Suprapubic skin (tissue), 4 donors: ENCODE results near the gene CBFA2T2. TPM values are rescaled to one million over a fixed set of nuclear protein-coding genes. Genes with fewer than 3 reads are reported as not detected.

Experiments
- DNase-seq, 2 donors: peaks; one replicate each; pipeline ENCODE4 v3.0.0-alpha.2; 2019; ENCODE audit warnings: low spot score in 2 of 2
- H3K27ac ChIP-seq: fragments of 200-600 bp; sonication (generic); one replicate; pipeline ENCODE4 v1.5.1; 2019
- H3K27me3 ChIP-seq: fragments of 200-600 bp; sonication (generic); one replicate; pipeline ENCODE4 v1.5.1; 2019
- H3K36me3 ChIP-seq: fragments of 200-600 bp; sonication (generic); one replicate; pipeline ENCODE4 v1.5.1; 2019
- H3K4me1 ChIP-seq: fragments of 200-600 bp; sonication (generic); one replicate; pipeline ENCODE4 v1.5.1; 2019
- H3K4me3 ChIP-seq: fragments of 200-600 bp; sonication (generic); one replicate; pipeline ENCODE4 v1.5.1; 2019; ENCODE audit warnings: mild to moderate bottlenecking
- H3K9me3 ChIP-seq: fragments of 200-600 bp; sonication (generic); one replicate; pipeline ENCODE4 v1.5.1; 2019
- EP300 ChIP-seq: sonication (generic); formaldehyde crosslinking; IDR thresholded peaks from one replicate; pipeline ENCODE4 v1.6.1; 2017; ENCODE audit warnings: antibody characterized with exemption
- POLR2A ChIP-seq, 2 donors: fragments of 450-650 bp; IDR thresholded peaks; one replicate each; pipeline ENCODE4 v1.6.1; 2017; ENCODE audit warnings: antibody characterized with exemption in 2 of 2, mild to moderate bottlenecking in 2 of 2, moderate library complexity in 2 of 2
- POLR2AphosphoS5 ChIP-seq, 3 donors: sonication (generic); formaldehyde crosslinking; IDR thresholded peaks; one replicate each; pipeline ENCODE4 v1.6.1; 2017; ENCODE audit warnings: antibody characterized with exemption in 3 of 3
- WGBS: methylation state at CpG from one replicate; pipeline ENCODE4 v1.1.5; 2018; 5-methylcytosine and 5-hydroxymethylcytosine counted together
- total RNA-seq, 4 donors: library from RNA; depleted of rRNA; stranded (reverse); fragments of >200 nt; gene quantifications; one replicate each; pipeline ENCODE4 v1.1.0, GENCODE V29; 2016
- TF ChIP-seq, protein P1 (sequence below), 2 donors: fragments of 200-600 bp in 1 of 2; fragments of 450-650 bp in 1 of 2; sonication (generic) in 1 of 2; IDR thresholded peaks; one replicate each; pipeline ENCODE4 v1.5.1; 2016 to 2019; ENCODE audit warnings: antibody characterized with exemption in 2 of 2, mild to moderate bottlenecking in 1 of 2, moderate library complexity in 1 of 2

Gene CBFA2T2
- total RNA-seq, 4 donors from 2014 or later: 20.9 to 36.7 (median 26.1) TPM

DNA sequence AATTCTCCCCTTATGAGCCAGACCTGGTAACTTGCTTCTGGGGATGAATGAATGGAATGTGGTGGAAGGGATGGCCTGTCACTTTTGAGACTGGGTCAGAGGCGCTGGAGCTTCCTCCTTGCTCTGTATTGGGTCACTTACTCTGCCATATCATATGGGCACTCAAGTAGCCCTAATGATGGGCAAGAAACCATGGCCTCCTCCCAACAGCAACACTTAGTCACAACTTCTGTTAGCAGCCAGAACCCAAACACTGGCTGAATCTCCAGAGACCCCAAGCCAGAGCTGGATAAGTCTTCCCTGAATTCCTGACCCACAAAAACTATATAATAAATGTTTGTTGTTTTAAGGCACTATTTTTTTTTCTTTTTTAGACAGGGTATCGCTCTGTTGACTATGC is 190.8 kb downstream of the CBFA2T2 start:
- TF ChIP-seq POLR2AphosphoS5 (IDR thresholded peaks at IDR 0.05): no peak
- no peak for TF ChIP-seq EP300
- TF ChIP-seq POLR2A (IDR thresholded peaks at IDR 0.05): no peak
- TF ChIP-seq, protein P1, sequence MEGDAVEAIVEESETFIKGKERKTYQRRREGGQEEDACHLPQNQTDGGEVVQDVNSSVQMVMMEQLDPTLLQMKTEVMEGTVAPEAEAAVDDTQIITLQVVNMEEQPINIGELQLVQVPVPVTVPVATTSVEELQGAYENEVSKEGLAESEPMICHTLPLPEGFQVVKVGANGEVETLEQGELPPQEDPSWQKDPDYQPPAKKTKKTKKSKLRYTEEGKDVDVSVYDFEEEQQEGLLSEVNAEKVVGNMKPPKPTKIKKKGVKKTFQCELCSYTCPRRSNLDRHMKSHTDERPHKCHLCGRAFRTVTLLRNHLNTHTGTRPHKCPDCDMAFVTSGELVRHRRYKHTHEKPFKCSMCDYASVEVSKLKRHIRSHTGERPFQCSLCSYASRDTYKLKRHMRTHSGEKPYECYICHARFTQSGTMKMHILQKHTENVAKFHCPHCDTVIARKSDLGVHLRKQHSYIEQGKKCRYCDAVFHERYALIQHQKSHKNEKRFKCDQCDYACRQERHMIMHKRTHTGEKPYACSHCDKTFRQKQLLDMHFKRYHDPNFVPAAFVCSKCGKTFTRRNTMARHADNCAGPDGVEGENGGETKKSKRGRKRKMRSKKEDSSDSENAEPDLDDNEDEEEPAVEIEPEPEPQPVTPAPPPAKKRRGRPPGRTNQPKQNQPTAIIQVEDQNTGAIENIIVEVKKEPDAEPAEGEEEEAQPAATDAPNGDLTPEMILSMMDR (IDR thresholded peaks at IDR 0.05): no peak
- WGBS: 85% methylated on average over 2 of the region's 2 CpGs
- no peaks in the 10 kb centered on the region for H3K27me3 ChIP-seq
- H3K4me1 ChIP-seq: peaks cover 35% of the 10 kb centered on the region
- H3K9me3 ChIP-seq: no peaks in the 10 kb centered on the region
- DNase-seq: no peak
- H3K4me3 ChIP-seq: no peak overlapping the region
- H3K36me3 ChIP-seq: no peaks in the 10 kb centered on the region
- H3K27ac ChIP-seq: no peak overlapping the region

DNA sequence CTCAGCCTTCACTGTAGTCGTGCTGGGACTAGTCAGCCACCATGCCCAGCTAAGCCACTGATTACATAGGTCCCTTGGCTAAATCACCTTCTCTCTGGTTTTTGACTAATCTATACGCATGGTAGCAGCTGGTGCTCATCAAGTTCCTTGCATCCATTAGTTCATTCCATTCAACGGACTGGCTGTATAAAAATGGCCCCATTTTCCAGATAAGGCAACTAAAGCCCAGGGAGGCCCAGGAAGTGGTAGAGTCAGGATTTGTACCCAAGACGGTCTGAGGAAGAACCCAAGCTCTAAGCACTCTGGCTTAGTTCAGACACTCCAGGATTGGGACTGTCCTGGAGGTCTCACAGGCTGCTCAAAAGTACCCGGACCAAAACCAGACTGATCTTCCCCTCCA is 191.4 kb downstream of the CBFA2T2 start:
- H3K27me3 ChIP-seq: no peaks in the 10 kb centered on the region
- H3K4me3 ChIP-seq: no peak overlapping the region
- H3K9me3 ChIP-seq: no peaks in the 10 kb centered on the region
- no peak overlapping the region for H3K27ac ChIP-seq
- DNase-seq: no peak
- 83% methylated on average over 5 of the region's 5 CpGs for WGBS
- TF ChIP-seq POLR2AphosphoS5 (IDR thresholded peaks at IDR 0.05) (no peak), POLR2A (IDR thresholded peaks at IDR 0.05) (no peak), EP300 (no peak)
- TF ChIP-seq, protein P1 (IDR thresholded peaks at IDR 0.05): no peak
- H3K36me3 ChIP-seq: no peaks in the 10 kb centered on the region
- H3K4me1 ChIP-seq: peaks cover 32% of the 10 kb centered on the region

DNA sequence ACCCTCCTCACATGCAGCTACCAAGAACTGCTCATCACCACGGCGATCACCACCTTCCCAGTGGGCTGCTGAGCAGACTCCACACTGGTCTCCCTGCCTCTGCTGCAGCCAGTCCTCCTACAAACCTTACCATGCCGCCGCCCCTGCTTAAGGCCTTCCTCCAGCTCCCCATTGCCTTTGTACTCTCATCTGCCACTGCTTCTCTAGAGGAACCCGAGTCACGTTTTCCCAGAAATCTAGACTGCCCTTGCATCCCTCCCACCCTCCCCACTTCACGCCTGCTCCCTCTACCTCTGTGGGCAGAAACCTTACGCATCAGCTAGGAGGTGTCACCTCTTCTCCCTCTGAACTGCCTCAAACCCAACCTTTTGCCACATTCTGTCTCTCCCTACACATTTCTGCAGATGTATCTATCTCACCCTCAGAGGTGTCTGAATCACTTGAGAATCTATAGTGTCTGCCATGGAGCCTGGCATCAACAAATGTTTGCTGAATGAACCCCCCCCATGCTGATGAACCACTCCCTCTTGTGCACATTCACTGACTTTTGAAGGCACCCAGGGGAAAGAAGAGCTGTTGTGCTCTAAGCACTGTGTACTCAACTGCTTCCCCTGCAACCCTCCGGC is 191.9 kb downstream of the CBFA2T2 start:
- Histone ChIP-seq H3K4me3 (no peak overlapping the region), H3K36me3 (no peaks in the 10 kb centered on the region), H3K4me1 (peaks cover 31% of the 10 kb centered on the region), H3K27ac (no peak overlapping the region), H3K9me3 (no peaks in the 10 kb centered on the region), H3K27me3 (no peaks in the 10 kb centered on the region)
- TF ChIP-seq POLR2A (IDR thresholded peaks at IDR 0.05): no peak
- no peak for DNase-seq
- 87% methylated on average over 9 of the region's 9 CpGs for whole genome bisulfite sequencing

DNA sequence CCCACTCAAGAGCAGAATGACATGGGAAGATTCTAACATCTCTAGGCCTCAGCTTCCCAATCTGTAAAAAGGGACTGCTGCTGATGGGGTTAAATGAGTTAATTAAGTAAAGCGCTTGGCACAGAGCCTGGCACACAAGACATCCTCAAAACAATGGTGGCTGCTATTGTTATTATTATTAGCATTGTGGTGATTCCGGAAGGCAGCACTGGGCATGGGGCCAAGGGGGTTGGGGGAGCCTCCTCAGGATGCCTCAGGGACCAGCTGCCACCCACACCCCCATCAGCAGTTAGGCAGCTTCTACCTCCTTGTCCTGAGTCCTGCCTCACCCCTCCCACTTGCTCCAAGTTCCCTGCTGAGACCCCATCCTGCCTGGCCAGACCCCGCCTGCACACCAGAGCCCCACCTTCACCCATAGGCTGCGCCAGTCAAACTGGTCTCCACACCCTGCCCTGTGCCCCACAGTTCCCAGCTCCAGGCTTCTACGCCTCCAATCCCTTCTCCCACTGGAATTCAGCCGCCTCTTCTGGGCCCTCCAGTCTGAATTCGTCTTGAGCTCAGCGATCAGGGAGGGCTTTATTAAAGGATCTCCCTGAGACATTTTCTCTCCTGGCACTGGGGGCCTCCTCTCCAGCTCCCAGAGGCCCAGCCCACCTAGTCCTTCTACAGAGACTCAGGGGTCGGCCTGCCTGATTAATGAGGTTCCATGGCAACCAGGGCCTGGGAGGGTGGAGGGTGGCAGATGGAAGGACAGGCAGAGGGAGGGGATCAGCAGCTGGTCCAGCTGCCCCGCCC is 194.8 kb downstream of the CBFA2T2 start:
- no peak overlapping the region for H3K4me3 ChIP-seq
- H3K4me1 ChIP-seq: peaks cover 22% of the 10 kb centered on the region
- no peaks in the 10 kb centered on the region for H3K36me3 ChIP-seq
- 49% methylated on average over 6 of the region's 10 CpGs for WGBS
- DNase-seq: no peak
- H3K9me3 ChIP-seq: no peaks in the 10 kb centered on the region
- H3K27me3 ChIP-seq: no peaks in the 10 kb centered on the region
- TF ChIP-seq EP300 (no peak), POLR2AphosphoS5 (IDR thresholded peaks at IDR 0.05) (no peak), POLR2A (IDR thresholded peaks at IDR 0.05) (no peak)
- TF ChIP-seq, protein P1 (IDR thresholded peaks at IDR 0.05): no peak
- peak overlapping the region; percentile 10 for H3K27ac ChIP-seq

DNA sequence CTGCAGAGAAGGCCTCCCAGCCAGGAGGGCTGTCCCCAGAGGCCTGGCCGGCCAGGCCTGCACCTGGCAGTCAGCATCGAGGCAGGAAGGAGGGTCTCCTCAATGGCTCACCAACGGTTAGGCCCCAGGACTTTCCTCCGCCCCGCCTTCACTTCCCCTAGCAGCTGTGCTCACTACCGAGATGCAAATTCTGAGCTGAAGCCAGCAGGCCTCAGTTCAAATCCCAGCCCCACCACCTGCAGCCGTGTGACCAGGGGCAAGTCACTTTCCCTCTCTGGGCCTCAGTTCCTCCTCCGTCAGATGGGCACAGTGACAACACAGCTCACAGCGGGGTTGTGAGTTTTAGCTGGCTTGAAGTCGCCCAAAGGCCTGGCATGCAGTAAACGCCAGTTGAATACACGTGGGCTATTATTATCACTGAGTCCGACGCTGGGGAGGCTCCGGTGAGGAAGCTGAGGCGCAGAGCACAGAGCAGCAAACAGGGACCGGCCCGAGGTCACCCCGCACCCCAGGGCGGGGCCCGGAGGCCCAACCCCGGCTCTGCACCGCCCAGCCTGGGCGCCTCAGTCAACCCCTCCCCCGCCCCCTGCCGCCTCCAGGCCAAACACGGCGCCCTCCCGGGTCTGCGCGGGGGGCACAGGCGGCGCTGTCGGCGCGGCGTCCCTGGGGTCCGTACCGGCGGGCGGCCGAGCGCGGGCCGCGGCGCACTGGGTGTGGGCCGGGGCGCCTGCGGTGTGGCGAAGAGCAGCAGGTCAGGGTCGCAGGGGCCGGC is 195.6 kb downstream of the CBFA2T2 start:
- no peak for DNase-seq
- 0% methylated on average over 5 of the region's 53 CpGs for WGBS

More for the DNA sequence above, 195.6 kb downstream of the CBFA2T2 start:
- H3K36me3 ChIP-seq: no peaks in the 10 kb centered on the region
- TF ChIP-seq POLR2A (IDR thresholded peaks at IDR 0.05) (no peak), POLR2AphosphoS5 (IDR thresholded peaks at IDR 0.05) (no peak), EP300 (no peak)
- TF ChIP-seq, protein P1 (IDR thresholded peaks at IDR 0.05): no peak
- peak overlapping the region; percentile 51 for H3K27ac ChIP-seq
- H3K4me3 ChIP-seq: peak overlapping the region; percentile 63
- H3K4me1 ChIP-seq: peaks cover 22% of the 10 kb centered on the region
- H3K9me3 ChIP-seq: no peaks in the 10 kb centered on the region
- H3K27me3 ChIP-seq: no peaks in the 10 kb centered on the region
